ENCODE data around the gene SYCE3.

- no peak for TF ChIP-seq POLR2AphosphoS2 (IDR thresholded peaks at IDR 0.05; ENCODE audit: low read length)
- TF ChIP-seq ATF3 (IDR thresholded peaks at IDR 0.05), result no peak
- TF ChIP-seq ATF3 (CRISPR knock-in tag; conservative IDR thresholded peaks at IDR 0.05), result no peak
- no peak for TF ChIP-seq PURB (CRISPR knock-in tag; IDR thresholded peaks at IDR 0.05; ENCODE audit: low read depth)
- TF ChIP-seq HDAC8 (tag; IDR thresholded peaks at IDR 0.05), result no peak
- TF ChIP-seq ELF4 (CRISPR knock-in tag; IDR thresholded peaks at IDR 0.05), result no peak
- no peak for TF ChIP-seq TSHZ1 (CRISPR knock-in tag; IDR thresholded peaks at IDR 0.05)
- TF ChIP-seq ZNF407 (IDR thresholded peaks at IDR 0.05; ENCODE audit: low read depth), result no peak
- TF ChIP-seq ZFP36 (IDR thresholded peaks at IDR 0.05; ENCODE audit: low read depth, low read length, partially characterized antibody), result no peak
- no peak for TF ChIP-seq CTCF (IDR thresholded peaks at IDR 0.05 in 2 of 3, conservative IDR thresholded peaks at IDR 0.05 in 1 of 3; ENCODE audit: insufficient read depth in 2 of 3, low read depth in 1 of 3, low read length in 3 of 3)
- no peak for TF ChIP-seq ZNF263 (CRISPR knock-in tag; IDR thresholded peaks at IDR 0.05; ENCODE audit: borderline replicate concordance)
- no peak for TF ChIP-seq SMC3 (conservative IDR thresholded peaks at IDR 0.05; ENCODE audit: insufficient read depth, low read depth, low read length)
These were observed 11.7 kb upstream of the SYCE3 start for GRCh38 chr22:50574383-50574755.

All from K562 (cell line).